Activated CD8-positive, alpha-beta memory T cell treated with anti-CD3 and anti-CD28 coated beads for 36 hours (primary cell): Measurements from ENCODE around the gene ACTR1B. TPM values are rescaled to one million over a fixed set of nuclear protein-coding genes. Genes with fewer than 3 reads are reported as not detected.

Experiments used
- total RNA-seq, 2 experiments: library from RNA; stranded (reverse); gene quantifications; one replicate each; pipeline ENCODE4 v1.2.3, GENCODE V29; 2021

ACTR1B gene
- total RNA-seq, 2 experiments from 2014 or later, result 87.9 to 92.1 TPM

Other genes starting within 250 kb of the ACTR1B start
- gene ANKRD36B, start 74.2 kb downstream of the ACTR1B start, total RNA-seq, result 10 to 100 TPM; 21.8 to 21.9 TPM
- gene COX5B, start 18.0 kb downstream of the ACTR1B start, total RNA-seq, result 100 to 1,000 TPM; 209 to 210 TPM
- 1 to 10 TPM; 6.7 to 6.8 TPM for gene C2orf92, start 5.7 kb upstream of the ACTR1B start, total RNA-seq
- gene ZAP70, start 49.5 kb upstream of the ACTR1B start, total RNA-seq, result 100 to 1,000 TPM; 201 to 206 TPM